HEK293T (cell line): Measurements from ENCODE around the gene NDUFS3.
"Not testable (repeated sequence)": the region's sequence is repeated elsewhere in the genome, so short reads cannot be mapped to it uniquely, and the experiment has no call there.

Experiments used
- CTCF ChIA-PET: fragments of 350-600 bp; formaldehyde crosslinking; extraction: SDS; loops from one replicate; lab custom pipeline; 2021; ENCODE audit warnings: antibody characterized with exemption, inconsistent platforms; lab: Yijun Ruan, JAX
- POLR2A ChIA-PET: fragments of 350-600 bp; formaldehyde crosslinking; extraction: SDS; loops from one replicate; lab custom pipeline; 2020; ENCODE audit warnings: antibody characterized with exemption, inconsistent platforms; lab: Yijun Ruan, JAX
- DNase-seq: peaks from one replicate; pipeline ENCODE4 v3.0.0; 2012; ENCODE audit warnings: mixed read lengths; ENCODE audit errors: extremely low spot score
- ARNT ChIP-seq: fragments of 450-650 bp; IDR thresholded peaks from 2 replicates; pipeline ENCODE4 v1.6.1; 2017; ENCODE audit warnings: mild to moderate bottlenecking
- BHLHE40 ChIP-seq: fragments of 450-650 bp; IDR thresholded peaks from 2 replicates; pipeline ENCODE4 v1.6.1; 2016; ENCODE audit warnings: mild to moderate bottlenecking, moderate library complexity, borderline replicate concordance
- CTBP1 ChIP-seq: fragments of 450-650 bp; IDR thresholded peaks from 2 replicates; pipeline ENCODE4 v1.6.1; 2016; ENCODE audit warnings: borderline replicate concordance
- ELF4 ChIP-seq: fragments of 450-650 bp; IDR thresholded peaks from 2 replicates; pipeline ENCODE4 v1.6.1; 2017; ENCODE audit warnings: antibody characterized with exemption
- FOXA1 ChIP-seq: fragments of 450-650 bp; IDR thresholded peaks from 2 replicates; pipeline ENCODE4 v1.6.1; 2016; ENCODE audit warnings: mild to moderate bottlenecking
- FOXK2 ChIP-seq: fragments of 450-650 bp; IDR thresholded peaks from 2 replicates; pipeline ENCODE4 v1.6.1; 2016; ENCODE audit warnings: mild to moderate bottlenecking
- FOXM1 ChIP-seq: fragments of 450-650 bp; IDR thresholded peaks from 2 replicates; pipeline ENCODE4 v1.6.1; 2017; ENCODE audit warnings: mild to moderate bottlenecking, borderline replicate concordance
- HDGF ChIP-seq: fragments of 450-650 bp; IDR thresholded peaks from 2 replicates; pipeline ENCODE4 v1.6.1; 2017; ENCODE audit warnings: antibody characterized with exemption, borderline replicate concordance
- L3MBTL2 ChIP-seq: fragments of 450-650 bp; conservative IDR thresholded peaks from 2 replicates; pipeline ENCODE4 v1.6.1; 2016; ENCODE audit warnings: mild to moderate bottlenecking
- LEF1 ChIP-seq: fragments of 450-650 bp; IDR thresholded peaks from 2 replicates; pipeline ENCODE4 v1.6.1; 2017; ENCODE audit warnings: mild to moderate bottlenecking, borderline replicate concordance
- NFRKB ChIP-seq: fragments of 450-650 bp; IDR thresholded peaks from 2 replicates; pipeline ENCODE4 v1.6.1; 2016; ENCODE audit warnings: mild to moderate bottlenecking, moderate library complexity
- SP1 ChIP-seq: fragments of 450-650 bp; IDR thresholded peaks from 2 replicates; pipeline ENCODE4 v1.6.1; 2017
- SUZ12 ChIP-seq: fragments of 450-650 bp; IDR thresholded peaks from 2 replicates; pipeline ENCODE4 v1.6.1; 2016; ENCODE audit warnings: mild to moderate bottlenecking
- TARDBP ChIP-seq: fragments of 450-650 bp; IDR thresholded peaks from 2 replicates; pipeline ENCODE4 v1.6.1; 2016
- ZNF384 ChIP-seq: fragments of 450-650 bp; IDR thresholded peaks from 2 replicates; pipeline ENCODE4 v1.6.1; 2016
- TF ChIP-seq, protein P1 (sequence below): fragments of 450-650 bp; IDR thresholded peaks from 2 replicates; pipeline ENCODE4 v1.6.1; 2016

The NDUFS3 gene

GRCh38 chr11:47558695-47559094 lies 20.2 kb upstream of the NDUFS3 start:
- TF ChIP-seq SUZ12 (no peak), TARDBP (no peak), ELF4 (no peak), BHLHE40 (no peak), HDGF (no peak)
- TF ChIP-seq, protein P1, sequence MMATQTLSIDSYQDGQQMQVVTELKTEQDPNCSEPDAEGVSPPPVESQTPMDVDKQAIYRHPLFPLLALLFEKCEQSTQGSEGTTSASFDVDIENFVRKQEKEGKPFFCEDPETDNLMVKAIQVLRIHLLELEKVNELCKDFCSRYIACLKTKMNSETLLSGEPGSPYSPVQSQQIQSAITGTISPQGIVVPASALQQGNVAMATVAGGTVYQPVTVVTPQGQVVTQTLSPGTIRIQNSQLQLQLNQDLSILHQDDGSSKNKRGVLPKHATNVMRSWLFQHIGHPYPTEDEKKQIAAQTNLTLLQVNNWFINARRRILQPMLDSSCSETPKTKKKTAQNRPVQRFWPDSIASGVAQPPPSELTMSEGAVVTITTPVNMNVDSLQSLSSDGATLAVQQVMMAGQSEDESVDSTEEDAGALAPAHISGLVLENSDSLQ, result no peak
- POLR2A ChIA-PET, result no interaction called here
- CTCF ChIA-PET, result interaction anchor here (0.6 kb wide), 1 partner anchor 18 kb away, joined by 5 read pairs; no protein-coding TSS in a partner anchor
- no peak for DNase-seq

- ChIA-PET CTCF (no interaction called here), POLR2A (no interaction called here)
- TF ChIP-seq FOXK2, result no peak
- TF ChIP-seq BHLHE40, result no peak
- no peak for TF ChIP-seq HDGF
- TF ChIP-seq LEF1, result no peak
- TF ChIP-seq, protein P1, result no peak
- no peak for TF ChIP-seq FOXM1
- no peak for TF ChIP-seq SP1
- TF ChIP-seq ELF4, result no peak
- no peak for TF ChIP-seq NFRKB
- no peak for TF ChIP-seq ARNT
- TF ChIP-seq L3MBTL2, result no peak
- no peak for TF ChIP-seq SUZ12
- no peak for TF ChIP-seq CTBP1
- TF ChIP-seq FOXA1, result no peak
- no peak for TF ChIP-seq ZNF384
- TF ChIP-seq TARDBP, result no peak
- no peak for DNase-seq
These were observed 18.4 kb upstream of the NDUFS3 start for GRCh38 chr11:47560426-47560825.

DNA sequence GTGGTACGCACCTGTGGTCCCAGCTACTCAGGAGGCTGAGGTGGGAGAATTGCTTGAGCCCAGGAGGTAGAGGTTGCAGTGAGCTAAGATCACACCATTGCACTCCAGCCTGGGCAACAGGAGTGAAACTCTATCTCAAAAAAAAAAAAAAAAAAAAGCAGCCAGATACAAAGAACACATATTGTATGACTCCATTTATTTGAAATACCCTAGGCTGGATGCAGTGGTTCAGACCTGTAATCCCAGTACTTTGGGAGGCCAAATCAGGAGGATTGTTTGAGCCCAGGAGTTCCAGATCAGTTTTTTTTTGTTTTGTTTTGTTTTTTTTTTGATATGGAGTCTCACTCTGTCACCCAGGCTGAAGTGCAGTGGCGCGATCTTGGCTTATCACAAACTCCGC lies 16.5 kb upstream of the NDUFS3 start:
- TF ChIP-seq ZNF384, result peak; percentile 49; the same call in 1 of the 2 replicates
- DNase-seq, POLR2A ChIA-PET, CTCF ChIA-PET: not testable (repeated sequence)

DNA sequence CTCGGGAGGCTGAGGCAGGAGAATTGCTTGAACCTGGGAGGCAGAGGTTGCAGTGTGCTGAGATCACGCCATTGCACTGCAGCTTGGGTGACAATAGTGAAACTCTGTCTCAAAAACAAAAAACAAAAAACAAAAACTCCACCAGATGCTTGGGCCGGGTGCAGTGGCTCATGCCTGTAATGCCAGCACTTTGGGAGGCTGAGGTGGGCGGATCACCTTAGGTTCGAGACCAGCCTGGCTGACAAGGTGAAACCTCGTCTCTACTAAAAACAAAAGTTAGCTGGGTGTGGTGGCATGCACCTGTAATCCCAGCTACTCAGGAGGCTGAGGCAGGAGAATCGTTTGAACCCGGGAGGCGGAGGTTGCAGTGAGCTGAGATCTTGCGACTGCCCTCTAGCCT lies 14.5 kb upstream of the NDUFS3 start:
- ChIA-PET POLR2A (interaction anchor here (0.7 to 3.3 kb wide), 8 partner anchors 9 to 804 kb away, joined by 3 to 20 read pairs (median 6); partner anchors contain the start of genes C1QTNF4, CELF1, KBTBD4 and NDUFS3), CTCF (interaction anchor here (1.2 kb wide), 1 partner anchor 13 kb away, joined by 4 read pairs; no protein-coding TSS in a partner anchor)
- DNase-seq, result not testable (repeated sequence)

GRCh38 chr11:47564933-47565339 lies 13.9 kb upstream of the NDUFS3 start:
- DNase-seq, result no peak
- CTCF ChIA-PET, result interaction anchor here (1.0 to 1.2 kb wide), 2 partner anchors 13 to 52 kb away, joined by 3 to 4 read pairs; no protein-coding TSS in a partner anchor
- TF ChIP-seq TARDBP (no peak), ELF4 (no peak), FOXM1 (no peak), HDGF (no peak), NFRKB (no peak), FOXK2 (no peak), ARNT (no peak), L3MBTL2 (no peak), BHLHE40 (no peak), SUZ12 (no peak), SP1 (no peak), ZNF384 (no peak)
- TF ChIP-seq, protein P1, result no peak
- POLR2A ChIA-PET, result interaction anchor here (1.0 to 3.3 kb wide), 8 partner anchors 9 to 55 kb away, joined by 3 to 20 read pairs (median 6); partner anchors contain the start of genes C1QTNF4, CELF1, KBTBD4 and NDUFS3

- ChIA-PET POLR2A (interaction anchor here (1.0 to 3.3 kb wide), 8 partner anchors 8 to 56 kb away, joined by 3 to 20 read pairs (median 6); partner anchors contain the start of genes C1QTNF4, CELF1, KBTBD4 and NDUFS3), CTCF (interaction anchor here (1.0 kb wide), 1 partner anchor 52 kb away, joined by 3 read pairs; no protein-coding TSS in a partner anchor)
- peak; percentile 70 for DNase-seq
- TF ChIP-seq L3MBTL2, result peak; percentile 98
- peak; percentile 71; the same call in 1 of the 2 replicates for TF ChIP-seq LEF1
- no peak for TF ChIP-seq TARDBP
These were observed 13.3 kb upstream of the NDUFS3 start, which contains the start of gene PTPMT1 for GRCh38 chr11:47565340-47566148. PTPMT1 (plus strand) TSS chr11:47565599; CDS start chr11:47565623, 24 bp downstream.
